Measurements from ENCODE around the gene NOX5.

- TF ChIP-seq MAX (IDR thresholded peaks at IDR 0.05) (no peak), EGR1 (IDR thresholded peaks at IDR 0.05; ENCODE audit: low read depth in 2 of 2) (no peak), GABPA (IDR thresholded peaks at IDR 0.05 in 1 of 2, conservative IDR thresholded peaks at IDR 0.05 in 1 of 2) (no peak), CTCF (IDR thresholded peaks at IDR 0.05; ENCODE audit: low read depth, low read length, missing input control) (no peak), RXRA (IDR thresholded peaks at IDR 0.05) (no peak)
These were observed 29.1 kb upstream of the NOX5 start for GRCh38 chr15:68985361-68985891.

All from liver (tissue), 3 donors.